Epithelial cell of proximal tubule (primary cell): ENCODE data around the gene DUSP22. TPM values are rescaled to one million over a fixed set of nuclear protein-coding genes. Genes with fewer than 3 reads are reported as not detected.

Experiments used
- DNase-seq: peaks from one replicate; pipeline ENCODE4 v3.0.0-alpha.2; 2011; ENCODE audit warnings: low read depth
- H3K4me3 ChIP-seq: 2 replicates; pipeline ENCODE4 v1.5.1; 2011; ENCODE audit warnings: low read depth, mild to moderate bottlenecking, low read length
- CTCF ChIP-seq: conservative IDR thresholded peaks from 2 replicates; pipeline ENCODE4 v1.5.1; 2012; ENCODE audit warnings: low read depth, mild to moderate bottlenecking, low read length
- total RNA-seq: library from RNA; depleted of rRNA; stranded (reverse); fragments of >200 nt; gene quantifications from 2 replicates; pipeline ENCODE4 v1.2.3, GENCODE V29; 2015

Gene DUSP22
- total RNA-seq, 1 donor from 2014 or later = 25.3 TPM

- no peak overlapping the region for H3K4me3 ChIP-seq
- no peak for DNase-seq
- TF ChIP-seq CTCF = no peak
These were observed 15.0 kb downstream of the DUSP22 start for GRCh38 chr6:307065-307814.

- H3K4me3 ChIP-seq = no peak overlapping the region
- TF ChIP-seq CTCF = no peak
- no peak for DNase-seq
These were observed 15.6 kb downstream of the DUSP22 start for GRCh38 chr6:307874-308273.

GRCh38 chr6:308307-308706, 16.0 kb downstream of the DUSP22 start:
- no peak for DNase-seq
- TF ChIP-seq CTCF = no peak
- no peak overlapping the region for H3K4me3 ChIP-seq

- no peak for DNase-seq
- no peak overlapping the region for H3K4me3 ChIP-seq
- TF ChIP-seq CTCF = no peak
These were observed 16.5 kb downstream of the DUSP22 start for GRCh38 chr6:308768-309167.

GRCh38 chr6:309947-310346, 17.7 kb downstream of the DUSP22 start:
- TF ChIP-seq CTCF = no peak

GRCh38 chr6:310671-311070, 18.4 kb downstream of the DUSP22 start:
- no peak overlapping the region for H3K4me3 ChIP-seq
- no peak for DNase-seq
- no peak for TF ChIP-seq CTCF

More at GRCh38 chr6:309947-310346, 17.7 kb downstream of the DUSP22 start:
- DNase-seq = no peak
- no peak overlapping the region for H3K4me3 ChIP-seq

- DNase-seq = no peak
- no peak for TF ChIP-seq CTCF
- no peak overlapping the region for H3K4me3 ChIP-seq
These were observed 19.5 kb downstream of the DUSP22 start for GRCh38 chr6:311679-312220.
